ENCODE data around the gene ARMCX5. TPM values are rescaled to one million over a fixed set of nuclear protein-coding genes. Genes with fewer than 3 reads are reported as not detected.

The ARMCX5 gene
- total RNA-seq, 1 donor from 2014 or later: 9.6 TPM

GRCh38 chrX:102652031-102652688 lies 52.8 kb downstream of the ARMCX5 start:
- H3K36me3 ChIP-seq: no peaks in the 10 kb centered on the region
- intact Hi-C loops (cut with DNase I): no loop called here
- H3K9me3 ChIP-seq: no peaks in the 10 kb centered on the region
- no peaks in the 10 kb centered on the region for H3K27me3 ChIP-seq
- H3K27ac ChIP-seq: peak overlapping the region; percentile 76
- no peak for DNase-seq (ENCODE audit: extremely low spot score in 2 of 2)
- peak overlapping the region; percentile 60 to 66 for H3K4me3 ChIP-seq
- peak in 1 of 3 experiments; percentile 48 for TF ChIP-seq CTCF (IDR thresholded peaks at IDR 0.05)
- TF ChIP-seq POLR2A (IDR thresholded peaks at IDR 0.05): no peak
- TF ChIP-seq POLR2AphosphoS5 (IDR thresholded peaks at IDR 0.05; ENCODE audit: insufficient read depth in 1 of 2, low read depth in 1 of 2): peak in 1 of 2 donors; percentile 18
- H3K4me1 ChIP-seq: peaks cover 9% of the 10 kb centered on the region

Other genes starting within 250 kb of the ARMCX5 start
- gene NXF2B, start 159.5 kb upstream of the ARMCX5 start, total RNA-seq: not detected
- gene TCP11X2, start 127.7 kb upstream of the ARMCX5 start, total RNA-seq: not detected
- not detected for gene TMSB15A, start 82.8 kb upstream of the ARMCX5 start, total RNA-seq
- 12.8 TPM for gene GPRASP1, start 52.0 kb downstream of the ARMCX5 start, total RNA-seq
- 10.8 TPM for gene GPRASP2, start 112.9 kb downstream of the ARMCX5 start, total RNA-seq
- 3.2 TPM for gene GPRASP3, start 121.2 kb downstream of the ARMCX5 start, total RNA-seq